Gastroesophageal sphincter (tissue), 3 donors: ENCODE results near the gene EGFR.

ENCODE experiments used
- CTCF ChIP-seq, 4 experiments: fragments of 200-600 bp in 2 of 4; fragments of 450-650 bp in 2 of 4; sonication (generic) in 1 of 4; IDR thresholded peaks; one replicate each; pipeline ENCODE4 v1.5.1; 2017 to 2019; ENCODE audit warnings: antibody characterized with exemption in 4 of 4, mild to moderate bottlenecking in 2 of 4, moderate library complexity in 2 of 4
- EP300 ChIP-seq: sonication (generic); formaldehyde crosslinking; IDR thresholded peaks from one replicate; pipeline ENCODE4 v1.6.1; 2017; ENCODE audit warnings: antibody characterized with exemption, mild to moderate bottlenecking
- POLR2A ChIP-seq, 2 donors: fragments of 450-650 bp; IDR thresholded peaks; one replicate each; pipeline ENCODE4 v1.6.1; 2017; ENCODE audit warnings: antibody characterized with exemption in 2 of 2, mild to moderate bottlenecking in 2 of 2, moderate library complexity in 1 of 2
- POLR2AphosphoS5 ChIP-seq: sonication (generic); formaldehyde crosslinking; IDR thresholded peaks from one replicate; pipeline ENCODE4 v1.6.1; 2017; ENCODE audit warnings: antibody characterized with exemption

GRCh38 chr7:55105952-55106351 lies 87.1 kb downstream of the EGFR start:
- TF ChIP-seq CTCF (IDR thresholded peaks at IDR 0.05) (no peak), POLR2A (IDR thresholded peaks at IDR 0.05) (no peak), POLR2AphosphoS5 (no peak), EP300 (no peak)
